ENCODE data around the gene DNAJB2.

DNA sequence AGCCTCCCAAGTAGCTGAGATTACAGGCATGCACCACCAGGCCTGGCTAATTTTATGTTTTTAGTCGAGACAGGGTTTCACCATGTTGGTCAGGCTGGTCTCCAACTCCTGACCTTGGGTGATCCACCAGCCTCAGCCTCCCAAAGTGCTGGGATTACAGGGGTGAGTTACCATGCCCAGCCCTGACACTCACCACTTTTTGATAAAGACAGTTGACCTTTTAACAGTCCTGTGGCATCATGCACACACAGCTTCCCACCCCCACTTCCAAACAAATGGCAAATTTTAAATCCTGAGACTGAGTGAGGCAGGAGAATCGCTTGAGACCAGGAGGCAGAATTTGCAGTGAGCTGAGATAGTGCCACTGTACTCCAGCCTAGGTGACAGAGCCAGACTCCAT is 6.2 kb upstream of the DNAJB2 start:
- TF ChIP-seq, protein P1, sequence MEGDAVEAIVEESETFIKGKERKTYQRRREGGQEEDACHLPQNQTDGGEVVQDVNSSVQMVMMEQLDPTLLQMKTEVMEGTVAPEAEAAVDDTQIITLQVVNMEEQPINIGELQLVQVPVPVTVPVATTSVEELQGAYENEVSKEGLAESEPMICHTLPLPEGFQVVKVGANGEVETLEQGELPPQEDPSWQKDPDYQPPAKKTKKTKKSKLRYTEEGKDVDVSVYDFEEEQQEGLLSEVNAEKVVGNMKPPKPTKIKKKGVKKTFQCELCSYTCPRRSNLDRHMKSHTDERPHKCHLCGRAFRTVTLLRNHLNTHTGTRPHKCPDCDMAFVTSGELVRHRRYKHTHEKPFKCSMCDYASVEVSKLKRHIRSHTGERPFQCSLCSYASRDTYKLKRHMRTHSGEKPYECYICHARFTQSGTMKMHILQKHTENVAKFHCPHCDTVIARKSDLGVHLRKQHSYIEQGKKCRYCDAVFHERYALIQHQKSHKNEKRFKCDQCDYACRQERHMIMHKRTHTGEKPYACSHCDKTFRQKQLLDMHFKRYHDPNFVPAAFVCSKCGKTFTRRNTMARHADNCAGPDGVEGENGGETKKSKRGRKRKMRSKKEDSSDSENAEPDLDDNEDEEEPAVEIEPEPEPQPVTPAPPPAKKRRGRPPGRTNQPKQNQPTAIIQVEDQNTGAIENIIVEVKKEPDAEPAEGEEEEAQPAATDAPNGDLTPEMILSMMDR (IDR thresholded peaks at IDR 0.05; ENCODE audit: low read depth, low read length) = no peak
- TF ChIP-seq POLR2A (IDR thresholded peaks at IDR 0.05; ENCODE audit: extremely low read depth, insufficient read length) (no peak), MYC (IDR thresholded peaks at IDR 0.05; ENCODE audit: low read depth, low read length) (no peak), MAX (IDR thresholded peaks at IDR 0.05; ENCODE audit: low read depth, low read length) (no peak)
